ENCODE measurements around the gene NPHP4. TPM values are rescaled to one million over a fixed set of nuclear protein-coding genes. Genes with fewer than 3 reads are reported as not detected.

NPHP4 gene
- 3.4 and 5.9 TPM in 2 replicates for total RNA-seq (2014; rRNA removed; shearing (Covaris generic))
- 14.8 and 17.9 TPM in 2 replicates for polyA plus RNA-seq (2015; cell fraction: cytosol; rRNA removed)
- polyA plus RNA-seq (2015; cell fraction: nucleus; rRNA removed): 60.8 and 76.2 TPM in 2 replicates

DNA sequence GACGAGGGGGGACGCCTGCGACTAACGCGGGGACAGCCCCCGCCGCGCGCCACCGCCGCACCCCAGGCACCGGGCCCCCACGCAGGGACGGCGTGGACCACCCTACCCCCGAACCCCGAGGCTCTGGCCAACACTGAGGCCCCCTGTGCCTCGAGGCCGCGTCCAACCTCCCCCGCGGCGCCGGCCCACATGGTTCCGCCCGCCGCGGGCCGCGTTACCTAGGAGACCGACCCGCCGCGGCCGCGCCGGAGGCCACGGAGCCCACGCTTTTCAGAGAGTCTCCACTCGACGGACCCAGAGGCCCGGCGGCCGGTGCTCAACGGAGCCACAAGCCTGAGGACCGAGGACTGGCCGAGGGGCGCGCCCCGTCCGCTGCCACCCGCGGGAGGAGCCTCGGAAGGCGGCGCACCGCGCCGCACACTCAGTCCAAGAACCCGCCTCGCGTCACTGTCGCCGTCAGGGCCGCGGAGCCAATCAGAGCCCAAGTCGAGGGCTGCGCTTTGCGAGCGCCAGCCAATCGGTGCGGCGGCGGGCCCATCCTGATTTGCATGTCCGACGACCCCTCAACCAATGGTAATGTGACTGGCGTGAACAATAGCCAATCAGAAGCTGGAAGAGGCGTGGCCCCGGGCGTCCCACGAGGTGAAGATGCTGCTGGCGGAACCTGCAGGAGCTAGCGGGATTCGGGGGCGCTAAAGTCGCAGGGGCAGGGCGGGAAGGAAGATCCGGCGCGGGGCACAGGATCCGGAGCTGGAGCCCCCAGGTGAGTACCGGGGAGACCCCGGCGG lies at the start of gene NPHP4:
Gene NPHP4, minus strand, starts transcription at position 400 of the 788 bp plus-strand sequence. CDS start 6,136 bp downstream, outside the sequence.
- DNase-seq (ENCODE audit: low read depth, low spot score): peak; percentile 98
- in situ Hi-C loops (cut with HindIII; ENCODE audit: low pct_unique_long_range_greater_than_20kb, low sequenced_read_pairs): no loop called here

DNA sequence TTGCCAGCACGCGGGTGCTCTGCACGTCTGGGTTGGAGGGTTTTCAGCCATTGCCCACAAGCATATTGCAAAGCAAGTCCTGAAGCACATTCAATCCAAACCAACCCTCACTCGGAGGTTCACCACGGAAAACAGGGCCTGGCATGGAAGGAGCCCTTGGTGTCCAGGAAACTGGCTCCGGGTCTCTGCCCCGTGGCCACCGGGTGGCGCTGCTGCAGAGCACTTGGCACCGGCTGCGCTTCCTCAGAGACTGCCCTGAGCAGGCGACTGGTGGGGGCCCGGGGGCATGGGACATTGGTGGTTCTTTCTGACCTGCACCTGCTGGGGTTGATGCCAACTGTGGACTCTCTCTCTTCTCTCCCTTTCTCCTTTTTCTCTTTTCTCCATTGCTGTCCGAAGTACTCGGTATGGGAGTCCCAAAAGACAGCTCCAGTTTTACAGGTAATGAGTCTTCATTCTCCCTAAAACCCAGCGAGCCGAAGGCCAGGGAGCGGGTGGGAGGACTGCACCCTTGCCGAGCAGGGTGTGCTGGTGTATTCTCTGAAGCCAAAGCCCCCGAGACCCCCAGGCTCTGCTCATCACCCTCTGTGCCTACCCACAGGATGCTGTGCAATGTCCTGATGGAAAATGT lies 49.3 kb upstream of the NPHP4 start:
- peak; percentile 38 for DNase-seq (ENCODE audit: low read depth, low spot score)
- in situ Hi-C loops (cut with HindIII; ENCODE audit: low pct_unique_long_range_greater_than_20kb, low sequenced_read_pairs): no loop called here

DNA sequence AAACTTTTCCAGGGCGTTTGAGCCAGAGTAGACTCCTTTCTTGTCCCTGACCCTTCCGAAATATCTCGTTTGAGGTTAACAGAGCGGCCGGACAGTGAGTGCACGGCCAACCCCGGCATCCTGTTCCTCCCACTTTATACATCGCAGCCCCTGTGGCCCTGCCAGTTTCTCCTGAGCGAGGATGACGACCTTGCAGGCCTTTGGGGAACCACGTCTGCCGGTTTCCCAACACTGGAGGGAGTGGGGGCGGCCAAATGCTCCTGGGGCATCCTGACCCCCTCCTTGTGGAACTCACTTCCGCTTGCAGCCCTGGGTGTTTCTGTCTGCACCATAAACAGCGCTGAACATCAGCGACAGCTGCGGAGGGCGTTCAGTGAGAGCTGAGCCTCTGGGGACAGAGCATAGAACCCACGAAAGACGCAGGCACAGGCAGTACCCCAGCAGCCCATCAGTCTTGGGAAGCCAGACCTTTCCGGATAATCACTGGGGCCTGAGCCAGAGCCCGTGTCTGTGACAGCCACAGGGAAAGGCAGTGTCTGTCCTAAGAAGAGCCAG lies 48.7 kb upstream of the NPHP4 start:
- DNase-seq (ENCODE audit: low read depth, low spot score): no peak
- in situ Hi-C loops (cut with HindIII; ENCODE audit: low pct_unique_long_range_greater_than_20kb, low sequenced_read_pairs): no loop called here

DNA sequence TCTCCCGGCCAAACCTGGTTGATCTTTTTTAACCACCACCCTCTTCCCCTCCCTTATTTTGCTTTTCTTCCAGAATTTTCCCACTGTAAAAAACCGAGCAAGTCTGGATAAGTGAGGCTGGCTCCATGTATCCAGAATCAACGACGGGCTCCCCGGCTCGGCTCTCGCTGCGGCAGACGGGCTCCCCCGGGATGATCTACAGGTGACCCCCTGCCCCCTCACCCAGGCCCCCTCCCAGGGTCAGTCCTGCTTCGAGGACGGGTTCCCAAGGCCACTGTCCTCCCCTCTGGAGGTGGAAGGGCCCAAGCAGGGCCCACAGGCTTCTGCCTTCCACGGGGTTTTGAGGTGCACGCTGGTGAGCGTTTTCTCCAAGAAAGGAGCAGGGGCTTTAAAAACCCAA lies 48.2 kb upstream of the NPHP4 start:
- no peak for DNase-seq (ENCODE audit: low read depth, low spot score)
- in situ Hi-C loops (cut with HindIII; ENCODE audit: low pct_unique_long_range_greater_than_20kb, low sequenced_read_pairs): no loop called here

DNA sequence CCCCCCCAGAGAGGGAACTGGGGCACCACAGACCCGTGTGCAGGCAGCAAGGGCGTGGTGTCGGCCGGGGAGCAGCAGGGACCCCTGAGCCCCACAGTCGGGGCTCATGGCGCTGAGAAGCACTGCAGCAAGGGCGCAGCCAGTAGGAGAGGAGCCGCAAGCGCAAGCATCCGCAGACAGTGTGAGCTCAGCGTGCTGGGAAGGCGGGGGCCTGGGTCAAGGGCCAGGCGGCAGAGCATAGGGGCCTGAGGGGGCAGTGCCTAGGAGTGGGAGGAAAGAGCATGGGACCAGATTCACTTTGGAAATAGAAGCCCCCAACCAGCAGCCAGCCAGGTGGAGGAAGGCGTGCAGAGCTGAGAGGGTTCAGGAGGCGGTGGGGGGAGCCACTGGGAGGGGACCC lies 46.8 kb upstream of the NPHP4 start:
- in situ Hi-C loops (cut with HindIII; ENCODE audit: low pct_unique_long_range_greater_than_20kb, low sequenced_read_pairs): no loop called here
- no peak for DNase-seq (ENCODE audit: low read depth, low spot score)

DNA sequence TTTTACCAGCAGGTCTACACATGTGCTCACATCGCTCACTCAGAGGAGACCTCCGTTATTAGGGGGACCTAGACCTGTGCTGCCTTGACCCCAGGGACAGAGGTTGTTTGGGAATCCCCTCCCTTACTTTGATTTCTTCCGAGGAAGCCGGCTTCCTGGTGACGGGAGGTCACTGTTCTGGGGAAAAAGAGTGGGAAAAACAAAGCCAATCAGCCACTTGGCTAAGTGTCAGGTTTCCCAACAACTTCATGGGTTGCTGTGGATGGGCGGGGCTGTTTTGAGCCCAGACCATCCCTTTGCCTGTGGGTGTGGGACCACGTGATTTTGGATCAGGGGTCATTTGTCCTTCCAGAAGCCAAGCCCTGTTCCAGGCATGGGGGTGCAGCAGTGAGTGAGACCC lies 46.4 kb upstream of the NPHP4 start:
- in situ Hi-C loops (cut with HindIII; ENCODE audit: low pct_unique_long_range_greater_than_20kb, low sequenced_read_pairs): no loop called here
- DNase-seq (ENCODE audit: low read depth, low spot score): no peak

DNA sequence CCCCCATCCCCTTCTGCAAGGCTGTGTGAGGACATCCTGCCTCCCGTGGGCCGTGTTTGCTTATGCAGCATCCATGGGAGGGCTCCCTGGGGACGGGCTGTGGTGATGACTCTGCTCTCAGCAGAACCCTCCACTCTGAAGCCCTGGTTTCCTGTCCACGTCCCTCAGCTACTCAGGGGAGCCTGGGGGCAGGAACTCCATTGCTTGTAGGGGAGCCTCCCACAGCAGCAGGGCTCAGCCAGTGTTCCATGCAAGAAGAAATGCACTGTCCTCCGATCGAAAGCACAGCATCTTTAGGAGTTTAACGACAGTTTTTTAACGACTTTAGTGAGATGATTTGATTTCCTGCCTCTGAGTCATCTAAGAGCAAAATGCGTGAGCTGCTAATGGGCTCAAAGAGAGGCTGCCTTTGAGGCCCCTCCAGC lies 45.1 kb upstream of the NPHP4 start:
- no peak for DNase-seq (ENCODE audit: low read depth, low spot score)
- in situ Hi-C loops (cut with HindIII; ENCODE audit: low pct_unique_long_range_greater_than_20kb, low sequenced_read_pairs): no loop called here

DNA sequence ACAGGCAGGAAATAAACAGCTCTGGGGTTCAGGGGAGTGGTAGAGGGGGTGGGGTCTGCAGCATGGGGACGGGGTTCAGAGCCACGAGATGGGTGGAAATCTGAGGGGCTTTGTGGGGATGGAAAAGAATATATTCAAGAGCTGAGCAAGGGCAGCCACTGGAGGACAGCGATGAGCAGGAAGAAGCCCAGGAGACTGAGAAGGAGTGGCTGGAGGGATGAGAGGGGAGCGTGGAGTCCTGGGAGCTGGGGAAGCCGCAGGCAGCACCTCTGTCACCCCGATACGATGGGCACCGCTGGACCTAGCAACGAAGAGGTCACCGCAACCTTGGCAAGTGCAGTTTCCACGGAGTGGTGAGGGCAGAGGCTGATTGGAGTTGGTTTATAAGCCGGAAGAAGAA lies 43.5 kb upstream of the NPHP4 start:
- in situ Hi-C loops (cut with HindIII; ENCODE audit: low pct_unique_long_range_greater_than_20kb, low sequenced_read_pairs): no loop called here
- DNase-seq (ENCODE audit: low read depth, low spot score): no peak

DNA sequence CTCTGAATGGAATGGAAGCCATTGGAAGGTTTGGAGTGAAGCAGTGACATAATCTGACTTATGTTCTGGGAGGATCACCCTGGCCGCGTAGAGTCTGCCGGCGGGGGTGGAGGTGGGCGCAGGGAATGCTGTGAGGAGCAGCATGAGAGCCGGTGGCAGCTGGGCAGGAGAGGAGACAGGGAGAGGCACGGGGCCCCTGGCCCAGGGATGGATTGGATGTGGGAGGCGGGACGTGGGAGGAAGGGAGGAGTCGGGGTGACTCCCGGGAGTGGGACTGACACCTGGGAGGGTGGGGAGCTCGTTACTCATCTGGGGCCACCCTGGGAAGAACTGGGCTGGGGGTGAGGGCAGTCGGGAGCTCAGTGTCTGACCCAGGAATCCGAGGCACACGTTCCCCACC lies 43.1 kb upstream of the NPHP4 start:
- DNase-seq (ENCODE audit: low read depth, low spot score): no peak

DNA sequence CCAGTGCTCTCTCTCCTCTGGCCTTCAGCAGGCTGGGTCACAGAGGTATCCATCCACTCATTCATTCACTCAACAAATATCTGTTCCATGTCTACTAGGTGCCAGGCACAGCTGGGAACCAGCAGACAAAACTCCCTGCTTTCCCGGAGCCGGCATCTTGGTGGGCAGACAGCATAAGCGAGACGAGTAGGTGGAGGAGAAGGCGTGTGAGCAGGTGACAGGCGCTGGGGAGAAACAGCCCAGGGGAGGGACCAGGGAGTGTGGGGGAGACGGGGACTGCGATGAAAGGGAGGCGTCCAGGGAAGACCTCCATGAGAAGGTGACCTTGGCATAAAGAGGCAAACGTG lies 42.5 kb upstream of the NPHP4 start:
- in situ Hi-C loops (cut with HindIII; ENCODE audit: low pct_unique_long_range_greater_than_20kb, low sequenced_read_pairs): no loop called here
- DNase-seq (ENCODE audit: low read depth, low spot score): no peak

More for the DNA sequence above, 43.1 kb upstream of the NPHP4 start:
- in situ Hi-C loops (cut with HindIII; ENCODE audit: low pct_unique_long_range_greater_than_20kb, low sequenced_read_pairs): no loop called here

DNA sequence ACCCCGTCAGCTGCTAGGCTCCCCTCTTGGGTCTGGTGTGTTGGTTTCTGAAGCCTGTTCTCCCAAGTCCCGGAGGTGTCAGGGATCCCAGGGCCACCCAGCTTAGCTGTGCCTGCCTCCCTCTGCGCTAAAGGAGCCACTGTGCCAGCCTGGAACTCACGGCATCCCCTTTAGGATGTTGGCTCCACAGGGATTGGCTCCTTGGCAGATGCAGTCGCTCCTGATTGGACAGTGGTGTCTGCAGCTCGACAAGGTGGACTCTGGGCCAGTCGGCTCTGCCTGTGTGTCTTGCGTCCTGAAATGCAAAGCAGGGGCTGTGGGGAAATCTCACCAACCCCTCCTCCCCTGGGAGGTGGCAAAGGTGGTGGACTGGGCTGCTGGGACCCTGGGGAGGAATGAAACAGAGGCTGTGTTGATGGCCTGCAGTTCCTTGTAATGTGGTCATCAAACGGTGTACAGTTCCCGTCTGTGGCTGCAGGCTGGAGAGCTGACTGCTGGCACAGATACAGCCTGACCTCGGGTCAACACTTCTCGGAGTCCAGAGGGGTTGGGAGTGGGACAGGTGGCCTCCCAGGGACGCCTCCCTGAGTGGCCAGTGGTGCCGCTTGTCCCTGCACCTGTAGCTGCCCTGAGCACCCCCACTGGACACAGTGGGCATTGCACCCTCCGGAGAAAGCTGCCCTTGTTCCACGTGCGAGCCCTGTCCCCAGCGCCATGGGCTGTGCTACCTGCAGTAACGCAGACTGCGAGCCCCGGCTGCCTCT lies 41.9 kb upstream of the NPHP4 start:
- in situ Hi-C loops (cut with HindIII; ENCODE audit: low pct_unique_long_range_greater_than_20kb, low sequenced_read_pairs): no loop called here
- peak; percentile 41 for DNase-seq (ENCODE audit: low read depth, low spot score)

DNA sequence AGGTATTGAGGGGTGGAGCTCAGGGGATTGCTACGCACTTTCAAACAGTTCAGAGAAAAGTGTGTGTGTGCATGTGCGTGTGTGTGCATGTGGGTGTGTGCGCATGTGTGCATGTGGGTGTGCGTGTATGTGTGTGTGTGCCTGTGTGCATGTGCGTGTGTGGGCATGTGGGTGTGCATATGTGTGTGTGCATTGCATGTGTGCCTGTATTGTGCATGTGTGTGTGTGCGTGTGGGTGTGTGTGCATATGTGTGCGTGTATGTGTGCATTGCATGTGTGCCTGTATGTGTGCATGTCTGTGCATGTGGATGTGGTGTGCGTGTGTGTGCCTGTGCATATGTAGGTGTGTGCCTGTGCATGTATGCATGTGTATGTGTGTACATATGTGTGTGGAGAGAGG lies 40.9 kb upstream of the NPHP4 start:
- in situ Hi-C loops (cut with HindIII; ENCODE audit: low pct_unique_long_range_greater_than_20kb, low sequenced_read_pairs): no loop called here

DNA sequence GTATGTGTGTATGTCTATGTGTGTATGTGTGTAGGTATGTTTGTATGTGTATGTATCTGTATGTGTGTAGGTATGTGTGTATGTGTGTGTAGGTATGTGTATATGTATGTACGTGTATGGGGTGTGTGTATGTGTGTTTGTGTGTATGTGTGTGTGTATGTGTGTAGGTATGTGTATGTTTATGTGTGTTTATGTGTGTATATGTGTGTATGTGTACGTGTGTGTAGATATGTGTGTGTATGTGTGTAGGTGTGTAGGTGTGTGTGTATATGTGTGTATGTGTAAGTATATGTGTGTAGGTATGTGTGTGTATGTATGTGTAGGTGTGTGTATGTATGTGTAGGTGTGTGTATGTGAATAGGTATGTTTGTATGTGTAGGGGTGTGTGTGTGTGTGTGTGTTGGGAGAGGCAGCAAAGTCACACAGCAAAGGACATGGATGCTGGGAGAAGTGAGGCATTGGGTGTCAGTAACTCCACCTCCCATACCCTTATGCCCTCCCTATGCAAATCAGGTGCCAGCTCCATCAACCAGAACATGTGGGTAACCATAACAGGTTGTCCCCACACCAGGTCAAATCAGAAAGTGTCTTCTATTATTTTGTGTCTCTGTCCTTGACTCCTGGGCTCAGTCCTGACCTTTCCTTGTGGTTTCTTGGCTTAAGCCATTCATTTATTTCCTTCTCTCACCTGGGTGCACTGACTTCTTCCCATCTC lies 38.5 kb upstream of the NPHP4 start:
- DNase-seq (ENCODE audit: low read depth, low spot score): no peak
- in situ Hi-C loops (cut with HindIII; ENCODE audit: low pct_unique_long_range_greater_than_20kb, low sequenced_read_pairs): no loop called here

More for the DNA sequence above, 40.9 kb upstream of the NPHP4 start:
- DNase-seq (ENCODE audit: low read depth, low spot score): no peak

DNA sequence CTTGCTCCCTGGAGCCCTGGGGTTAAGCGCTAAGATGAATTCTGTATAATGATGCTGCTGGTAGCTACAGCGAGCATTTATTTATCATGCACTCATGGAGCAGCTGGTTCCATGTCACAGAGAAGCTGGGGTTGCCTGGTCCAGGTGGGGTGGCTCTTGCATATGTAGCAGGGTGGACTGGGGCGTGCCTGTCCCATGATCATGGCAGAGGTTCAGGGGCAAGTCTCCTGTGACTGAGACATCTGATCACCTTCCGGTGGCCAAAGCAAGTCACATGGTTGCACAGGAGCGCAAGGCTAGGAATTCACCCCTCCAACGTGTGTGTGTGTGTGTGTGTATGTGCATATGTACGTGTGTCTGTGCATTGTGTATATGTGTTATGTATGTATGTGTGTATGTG lies 37.9 kb upstream of the NPHP4 start:
- in situ Hi-C loops (cut with HindIII; ENCODE audit: low pct_unique_long_range_greater_than_20kb, low sequenced_read_pairs): no loop called here
- DNase-seq (ENCODE audit: low read depth, low spot score): no peak

DNA sequence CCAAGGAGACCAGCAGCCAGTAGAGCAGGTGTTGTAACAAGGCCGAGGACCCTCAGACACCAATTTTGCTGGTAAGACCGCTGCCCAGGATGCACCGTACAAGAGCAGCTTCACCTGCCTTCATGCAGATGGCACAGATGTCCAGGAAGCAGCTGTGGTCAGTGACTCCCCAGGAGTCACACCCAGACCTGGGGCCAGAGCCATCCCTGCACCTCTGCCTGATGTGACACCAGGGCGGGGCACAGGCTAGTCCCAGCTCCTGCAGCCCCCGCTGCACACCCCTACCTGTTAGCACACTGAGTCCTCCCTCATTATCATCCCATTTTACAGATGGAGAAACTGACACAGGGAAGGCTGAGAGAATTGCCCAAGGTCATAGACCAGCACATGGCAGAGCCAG lies 37.1 kb upstream of the NPHP4 start:
- in situ Hi-C loops (cut with HindIII; ENCODE audit: low pct_unique_long_range_greater_than_20kb, low sequenced_read_pairs): no loop called here
- no peak for DNase-seq (ENCODE audit: low read depth, low spot score)

DNA sequence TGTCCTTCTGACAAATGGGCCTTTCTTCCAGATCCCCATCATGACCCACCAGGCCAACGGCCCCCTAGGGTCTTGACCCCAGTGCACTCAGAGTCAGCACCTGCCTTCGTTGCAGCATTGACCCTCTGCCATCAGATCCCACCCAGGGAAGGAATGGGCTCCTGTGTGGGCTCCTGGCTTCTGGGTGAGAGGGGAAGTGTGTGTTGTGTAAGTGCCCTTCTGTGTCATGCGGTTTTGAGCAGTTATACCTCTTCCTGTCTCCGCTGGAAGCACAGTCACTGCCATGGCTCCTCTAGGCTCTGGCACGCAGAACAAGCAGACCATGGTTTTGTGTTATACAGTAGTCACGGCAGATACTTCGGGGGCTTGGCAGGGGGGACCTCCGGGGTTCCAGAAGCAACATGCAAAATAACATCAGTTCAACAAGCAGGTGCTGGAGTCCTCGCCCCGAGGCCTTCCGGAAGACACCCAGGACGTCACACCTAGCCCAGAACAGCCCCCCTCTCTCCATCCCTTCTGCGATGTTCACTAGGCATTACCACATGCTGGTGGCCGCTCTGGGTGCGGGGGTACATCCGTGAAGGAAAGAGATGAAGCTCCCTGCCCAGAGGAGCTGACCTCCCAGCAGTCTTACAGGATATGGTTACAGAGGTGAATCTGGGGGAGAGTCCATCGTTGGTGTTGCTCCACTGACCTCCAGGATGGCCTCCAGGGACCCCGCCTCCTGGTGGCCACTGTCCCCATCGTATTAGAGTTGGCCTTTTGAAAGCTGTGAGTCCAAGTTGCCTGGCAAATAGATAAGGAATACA lies 36.0 kb upstream of the NPHP4 start:
- in situ Hi-C loops (cut with HindIII; ENCODE audit: low pct_unique_long_range_greater_than_20kb, low sequenced_read_pairs): no loop called here
- no peak for DNase-seq (ENCODE audit: low read depth, low spot score)

DNA sequence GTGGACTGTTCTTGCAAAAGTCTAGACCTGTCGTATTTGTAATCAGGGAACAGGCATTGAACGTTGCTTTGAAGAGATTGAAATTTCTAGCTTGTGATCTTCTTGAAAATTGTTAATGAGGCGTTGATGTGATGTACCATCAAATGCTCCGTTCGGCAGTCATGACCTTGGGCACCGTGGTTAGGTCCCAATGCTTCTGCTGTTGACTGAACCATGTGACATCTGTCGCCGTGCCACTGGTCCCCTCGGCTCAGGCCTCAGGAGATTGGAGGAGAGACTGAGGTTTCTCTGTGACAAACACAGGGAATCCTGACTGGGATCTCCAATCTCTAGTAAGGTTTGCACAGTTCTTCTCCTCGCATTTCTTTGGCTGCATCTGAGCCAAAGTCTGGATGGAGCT lies 35.4 kb upstream of the NPHP4 start:
- in situ Hi-C loops (cut with HindIII; ENCODE audit: low pct_unique_long_range_greater_than_20kb, low sequenced_read_pairs): no loop called here
- no peak for DNase-seq (ENCODE audit: low read depth, low spot score)
